Transverse colon (tissue), 4 donors: Measurements from ENCODE around the gene TRAM2. TPM values are rescaled to one million over a fixed set of nuclear protein-coding genes. Genes with fewer than 3 reads are reported as not detected.
A peak's percentile ranks its signal among the peaks of the same experiment; 100 is the strongest.

ENCODE experiments used
- DNase-seq: peaks from one replicate; pipeline ENCODE4 v3.0.0-alpha.2; 2019
- H3K27ac ChIP-seq, 4 donors: fragments of 200-600 bp; sonication (generic); 2 replicates each; pipeline ENCODE4 v1.5.1; 2016 to 2018; ENCODE audit warnings: inconsistent platforms in 4 of 4
- H3K27me3 ChIP-seq: fragments of 200-600 bp; sonication (generic); 2 replicates; pipeline ENCODE4 v1.5.1; 2017; ENCODE audit warnings: inconsistent platforms
- H3K36me3 ChIP-seq, 4 donors: fragments of 200-600 bp; sonication (generic); 2 replicates each; pipeline ENCODE4 v1.5.1; 2017 to 2019; ENCODE audit warnings: inconsistent platforms in 4 of 4
- H3K4me1 ChIP-seq, 4 donors: fragments of 200-600 bp; sonication (generic); 2 replicates each; pipeline ENCODE4 v1.5.1; 2017 to 2020; ENCODE audit warnings: inconsistent platforms in 4 of 4
- H3K4me3 ChIP-seq, 4 donors: fragments of 200-600 bp; sonication (generic); 1 replicate in 1 of 4; 2 replicates in 3 of 4; pipeline versions ENCODE4 v1.5.1 to v1.6.1; 2017 to 2019; ENCODE audit warnings: inconsistent platforms in 4 of 4
- H3K9me3 ChIP-seq, 2 donors: fragments of 200-600 bp; sonication (generic); 2 replicates each; pipeline ENCODE4 v1.5.1; 2017 to 2019; ENCODE audit warnings: inconsistent platforms in 2 of 2
- EP300 ChIP-seq: sonication (generic); formaldehyde crosslinking; IDR thresholded peaks from one replicate; pipeline ENCODE4 v1.6.1; 2017; ENCODE audit warnings: antibody characterized with exemption, low read depth
- POLR2A ChIP-seq: fragments of 450-650 bp; IDR thresholded peaks from one replicate; pipeline ENCODE4 v1.6.1; 2016; ENCODE audit warnings: antibody characterized with exemption, mild to moderate bottlenecking, moderate library complexity
- POLR2AphosphoS5 ChIP-seq, 3 donors: sonication (generic); formaldehyde crosslinking; IDR thresholded peaks; one replicate each; pipeline ENCODE4 v1.6.1; 2016; ENCODE audit warnings: antibody characterized with exemption in 3 of 3
- WGBS, 2 donors: methylation state at CpG; one replicate each; pipeline ENCODE4 v1.1.5; 2018; ENCODE audit warnings: low coverage in 1 of 2; 5-methylcytosine and 5-hydroxymethylcytosine counted together
- in situ Hi-C, 4 donors: fragments of 200-750 bp; cut with MboI; loops; one replicate each; pipeline versions ENCODE4 v1.15.0 to v1.15.1; 2017; ENCODE audit warnings: low sequenced_read_pairs in 3 of 4, low pct_ligation_motif_present in 1 of 4, low pct_unique_long_range_greater_than_20kb in 1 of 4
- intact Hi-C: fragments of 100-400 bp; cut with DNase I; formaldehyde crosslinking; loops from one replicate; pipeline ENCODE4 v1.15.1; 2023; ENCODE audit warnings: low total_unique reads
- total RNA-seq, 4 donors: library from RNA; depleted of rRNA; stranded (reverse); fragments of >200 nt; gene quantifications; one replicate each; pipeline ENCODE4 v1.1.0, GENCODE V29; 2016
- TF ChIP-seq, protein P1 (sequence below), 5 experiments: fragments of 200-600 bp in 3 of 5; fragments of 450-650 bp in 2 of 5; sonication (generic) in 3 of 5; IDR thresholded peaks; 1 replicate in 2 of 5; 2 replicates in 3 of 5; pipeline ENCODE4 v1.5.1; 2016 to 2017; ENCODE audit warnings: antibody characterized with exemption in 5 of 5, inconsistent platforms in 3 of 5, mild to moderate bottlenecking in 2 of 5, moderate library complexity in 1 of 5

TRAM2 gene
- total RNA-seq, 4 donors from 2014 or later: 8.4 to 15.4 (median 11.7) TPM

DNA sequence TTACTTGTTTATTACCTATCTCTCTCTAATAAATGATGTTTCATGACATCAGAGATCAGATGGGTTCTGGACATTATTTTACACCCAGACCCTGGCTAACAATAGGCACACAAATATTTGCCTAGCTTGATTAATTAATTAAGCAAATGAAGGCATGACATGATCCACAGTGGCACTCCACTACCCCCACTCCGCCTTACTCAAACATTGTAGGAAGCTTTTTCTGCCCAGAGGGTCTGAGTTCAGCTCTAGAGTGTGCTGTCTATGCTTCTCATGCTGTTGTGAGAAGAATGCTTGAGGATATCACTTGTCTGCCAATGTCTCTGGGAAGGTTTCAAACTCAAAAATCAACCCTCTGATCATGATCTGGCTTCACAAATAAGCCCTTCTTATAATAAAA is 45.0 kb downstream of the TRAM2 start:
- H3K36me3 ChIP-seq: no peaks in the 10 kb centered on the region

DNA sequence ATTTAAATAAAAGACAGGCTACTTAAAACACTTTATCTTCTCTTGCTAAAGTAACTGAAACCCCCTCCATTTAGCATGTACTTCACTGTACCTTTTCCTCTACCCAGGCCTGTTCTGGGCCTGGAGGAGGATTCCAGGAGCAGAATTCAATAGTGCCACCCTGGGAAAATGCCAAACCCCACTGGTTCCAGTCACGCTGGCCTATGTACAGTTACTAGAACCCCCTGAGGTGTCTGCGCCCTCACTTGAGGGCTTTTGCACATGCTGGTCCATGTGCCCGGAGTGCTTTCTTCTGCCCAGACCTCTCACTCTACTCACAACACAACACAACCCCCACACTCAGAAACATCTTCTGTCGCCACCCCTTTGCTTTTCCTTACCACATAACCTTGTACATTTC is 45.5 kb downstream of the TRAM2 start:
- no peaks in the 10 kb centered on the region for H3K4me1 ChIP-seq
- no peaks in the 10 kb centered on the region for H3K9me3 ChIP-seq
- intact Hi-C loops (no loop called here), in situ Hi-C loops (no loop called here)
- TF ChIP-seq EP300 (no peak), POLR2A (no peak), POLR2AphosphoS5 (IDR thresholded peaks at IDR 0.05) (no peak)
- TF ChIP-seq, protein P1, sequence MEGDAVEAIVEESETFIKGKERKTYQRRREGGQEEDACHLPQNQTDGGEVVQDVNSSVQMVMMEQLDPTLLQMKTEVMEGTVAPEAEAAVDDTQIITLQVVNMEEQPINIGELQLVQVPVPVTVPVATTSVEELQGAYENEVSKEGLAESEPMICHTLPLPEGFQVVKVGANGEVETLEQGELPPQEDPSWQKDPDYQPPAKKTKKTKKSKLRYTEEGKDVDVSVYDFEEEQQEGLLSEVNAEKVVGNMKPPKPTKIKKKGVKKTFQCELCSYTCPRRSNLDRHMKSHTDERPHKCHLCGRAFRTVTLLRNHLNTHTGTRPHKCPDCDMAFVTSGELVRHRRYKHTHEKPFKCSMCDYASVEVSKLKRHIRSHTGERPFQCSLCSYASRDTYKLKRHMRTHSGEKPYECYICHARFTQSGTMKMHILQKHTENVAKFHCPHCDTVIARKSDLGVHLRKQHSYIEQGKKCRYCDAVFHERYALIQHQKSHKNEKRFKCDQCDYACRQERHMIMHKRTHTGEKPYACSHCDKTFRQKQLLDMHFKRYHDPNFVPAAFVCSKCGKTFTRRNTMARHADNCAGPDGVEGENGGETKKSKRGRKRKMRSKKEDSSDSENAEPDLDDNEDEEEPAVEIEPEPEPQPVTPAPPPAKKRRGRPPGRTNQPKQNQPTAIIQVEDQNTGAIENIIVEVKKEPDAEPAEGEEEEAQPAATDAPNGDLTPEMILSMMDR (IDR thresholded peaks at IDR 0.05): no peak
- peak overlapping the region in 1 of 4 donors; percentile 18 for H3K27ac ChIP-seq
- DNase-seq: no peak
- no peaks in the 10 kb centered on the region for H3K27me3 ChIP-seq
- WGBS, 2 donors: 86 to 89% methylated on average over 4 of the region's 4 CpGs
- no peak overlapping the region for H3K4me3 ChIP-seq
- H3K36me3 ChIP-seq: no peaks in the 10 kb centered on the region

More for the DNA sequence above, 45.0 kb downstream of the TRAM2 start:
- H3K27ac ChIP-seq: peak overlapping the region in 1 of 4 donors; percentile 18
- intact Hi-C loops (no loop called here), in situ Hi-C loops (no loop called here)
- 95 to 100% methylated on average over 1 of the region's 1 CpG for WGBS, 2 donors
- H3K4me1 ChIP-seq: no peaks in the 10 kb centered on the region
- H3K9me3 ChIP-seq: no peaks in the 10 kb centered on the region
- H3K27me3 ChIP-seq: no peaks in the 10 kb centered on the region
- no peak overlapping the region for H3K4me3 ChIP-seq
- DNase-seq: no peak
- TF ChIP-seq, protein P1 (IDR thresholded peaks at IDR 0.05): no peak
- no peak for TF ChIP-seq POLR2A
- TF ChIP-seq EP300: no peak
- no peak for TF ChIP-seq POLR2AphosphoS5 (IDR thresholded peaks at IDR 0.05)

DNA sequence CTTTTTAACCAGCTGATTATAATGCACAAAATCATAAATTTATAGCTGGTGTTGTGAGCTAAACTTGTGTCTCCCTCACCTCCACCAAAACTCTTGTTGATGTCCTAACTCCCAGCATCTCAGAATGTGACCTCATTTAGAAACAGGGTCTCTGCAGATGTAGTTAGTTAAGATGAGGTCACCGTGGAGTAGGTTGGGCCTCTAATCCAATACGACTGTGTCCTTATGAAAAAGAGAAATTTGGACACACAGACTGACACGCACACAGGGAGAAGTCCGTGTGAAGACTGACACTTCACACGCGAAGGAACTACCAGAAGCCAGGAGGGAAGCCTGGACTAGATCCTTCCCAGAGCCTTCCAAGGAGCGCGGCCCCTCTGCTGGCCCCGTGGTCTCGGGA is 46.5 kb downstream of the TRAM2 start:
- intact Hi-C loops: no loop called here
- Histone ChIP-seq H3K27ac (peak overlapping the region in 1 of 4 donors; percentile 42), H3K4me1 (no peaks in the 10 kb centered on the region), H3K36me3 (no peaks in the 10 kb centered on the region), H3K27me3 (no peaks in the 10 kb centered on the region), H3K9me3 (no peaks in the 10 kb centered on the region), H3K4me3 (no peak overlapping the region)
- DNase-seq: no peak
- in situ Hi-C loops: no loop called here
- TF ChIP-seq POLR2AphosphoS5 (IDR thresholded peaks at IDR 0.05) (no peak), EP300 (no peak), POLR2A (no peak)
- TF ChIP-seq, protein P1 (IDR thresholded peaks at IDR 0.05): no peak
- WGBS, 2 donors: 89 to 100% methylated on average over 1 to 10 of the region's 10 CpGs

DNA sequence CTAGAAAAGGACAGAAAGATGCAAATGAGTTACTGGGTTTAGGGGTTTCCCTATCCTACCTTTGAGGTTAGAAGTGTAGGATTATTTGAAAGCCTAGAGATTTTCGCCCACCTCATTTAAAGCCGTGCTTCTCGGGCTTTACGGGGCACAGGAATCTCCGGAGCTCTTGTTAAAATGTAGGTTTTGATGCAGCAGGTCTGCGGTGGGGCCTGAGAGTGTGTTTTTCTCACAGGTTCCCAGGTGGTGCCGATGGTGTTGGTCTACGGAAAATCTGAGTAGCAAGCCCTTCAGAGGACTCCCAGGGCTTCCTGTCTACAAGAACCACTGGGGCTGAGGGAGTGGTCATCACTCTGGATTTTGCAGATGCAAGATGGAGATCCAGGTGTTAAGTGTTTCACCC is 47.5 kb downstream of the TRAM2 start:
- DNase-seq: peak; percentile 40
- intact Hi-C loops: no loop called here
- Histone ChIP-seq H3K27me3 (no peaks in the 10 kb centered on the region), H3K9me3 (no peaks in the 10 kb centered on the region), H3K4me1 (no peaks in the 10 kb centered on the region), H3K36me3 (no peaks in the 10 kb centered on the region), H3K27ac (peak overlapping the region in 2 of 4 donors; percentile 21 to 42), H3K4me3 (no peak overlapping the region)
- 83 to 100% methylated on average over 5 to 8 of the region's 8 CpGs for WGBS, 2 donors
- TF ChIP-seq POLR2AphosphoS5 (IDR thresholded peaks at IDR 0.05) (no peak), EP300 (no peak), POLR2A (no peak)
- TF ChIP-seq, protein P1 (IDR thresholded peaks at IDR 0.05): no peak
- in situ Hi-C loops: no loop called here
